Measurements from ENCODE around the gene EEF2K.

Gene EEF2K

DNA sequence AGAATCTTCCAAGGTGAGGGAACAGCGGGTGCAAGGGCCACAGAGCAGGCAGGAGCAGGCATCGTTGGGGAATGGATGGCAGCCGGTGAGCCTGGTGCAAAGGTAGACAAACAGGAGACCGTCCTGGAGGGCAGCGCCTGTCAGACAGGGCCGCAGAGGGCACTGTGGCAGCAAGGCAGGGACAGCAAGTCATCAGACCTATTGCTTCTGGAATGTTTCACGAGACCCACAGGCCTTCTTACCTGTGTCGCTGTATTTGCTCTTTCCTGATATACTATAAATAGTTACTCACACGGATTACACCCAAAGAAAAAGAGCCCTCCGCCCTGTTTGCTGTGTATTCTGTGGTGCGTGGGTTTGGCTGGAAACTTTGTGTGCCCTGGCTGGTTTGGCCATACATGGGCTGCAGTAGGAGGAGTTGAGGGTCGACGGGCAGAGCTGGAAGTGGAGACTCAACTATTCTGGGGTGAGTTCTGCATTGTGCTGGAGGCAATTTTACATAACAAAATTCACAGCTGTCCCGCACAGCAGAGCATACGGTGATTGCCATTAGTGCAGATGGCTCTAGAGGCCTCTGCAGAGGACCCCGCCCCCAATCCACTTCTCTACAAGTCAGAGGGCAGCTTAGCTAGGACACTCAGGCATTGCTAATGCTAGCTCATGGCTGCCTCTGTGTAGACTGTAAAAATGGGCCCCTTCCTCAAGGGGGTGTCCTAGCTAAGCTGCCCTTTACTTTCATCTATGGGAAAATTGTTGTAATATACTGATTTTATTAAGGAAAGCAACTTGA lies 72.6 kb downstream of the EEF2K start:
- peak; percentile 90 for DNase-seq
- TF ChIP-seq, protein P1, sequence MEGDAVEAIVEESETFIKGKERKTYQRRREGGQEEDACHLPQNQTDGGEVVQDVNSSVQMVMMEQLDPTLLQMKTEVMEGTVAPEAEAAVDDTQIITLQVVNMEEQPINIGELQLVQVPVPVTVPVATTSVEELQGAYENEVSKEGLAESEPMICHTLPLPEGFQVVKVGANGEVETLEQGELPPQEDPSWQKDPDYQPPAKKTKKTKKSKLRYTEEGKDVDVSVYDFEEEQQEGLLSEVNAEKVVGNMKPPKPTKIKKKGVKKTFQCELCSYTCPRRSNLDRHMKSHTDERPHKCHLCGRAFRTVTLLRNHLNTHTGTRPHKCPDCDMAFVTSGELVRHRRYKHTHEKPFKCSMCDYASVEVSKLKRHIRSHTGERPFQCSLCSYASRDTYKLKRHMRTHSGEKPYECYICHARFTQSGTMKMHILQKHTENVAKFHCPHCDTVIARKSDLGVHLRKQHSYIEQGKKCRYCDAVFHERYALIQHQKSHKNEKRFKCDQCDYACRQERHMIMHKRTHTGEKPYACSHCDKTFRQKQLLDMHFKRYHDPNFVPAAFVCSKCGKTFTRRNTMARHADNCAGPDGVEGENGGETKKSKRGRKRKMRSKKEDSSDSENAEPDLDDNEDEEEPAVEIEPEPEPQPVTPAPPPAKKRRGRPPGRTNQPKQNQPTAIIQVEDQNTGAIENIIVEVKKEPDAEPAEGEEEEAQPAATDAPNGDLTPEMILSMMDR (IDR thresholded peaks at IDR 0.05; ENCODE audit: low read depth, low read length): 0 out of 2 replicates have a peak, but pooled peaks have one; percentile 23
- Histone ChIP-seq H3K9me3 (ENCODE audit: severe bottlenecking) (no peaks in the 10 kb centered on the region), H3K36me3 (peaks cover 92% of the 10 kb centered on the region), H3K4me3 (ENCODE audit: low read depth, low read length) (no peak overlapping the region), H3K27me3 (ENCODE audit: insufficient read depth, low read depth, severe bottlenecking) (no peaks in the 10 kb centered on the region), H3K27ac (peak overlapping the region; percentile 78)

DNA sequence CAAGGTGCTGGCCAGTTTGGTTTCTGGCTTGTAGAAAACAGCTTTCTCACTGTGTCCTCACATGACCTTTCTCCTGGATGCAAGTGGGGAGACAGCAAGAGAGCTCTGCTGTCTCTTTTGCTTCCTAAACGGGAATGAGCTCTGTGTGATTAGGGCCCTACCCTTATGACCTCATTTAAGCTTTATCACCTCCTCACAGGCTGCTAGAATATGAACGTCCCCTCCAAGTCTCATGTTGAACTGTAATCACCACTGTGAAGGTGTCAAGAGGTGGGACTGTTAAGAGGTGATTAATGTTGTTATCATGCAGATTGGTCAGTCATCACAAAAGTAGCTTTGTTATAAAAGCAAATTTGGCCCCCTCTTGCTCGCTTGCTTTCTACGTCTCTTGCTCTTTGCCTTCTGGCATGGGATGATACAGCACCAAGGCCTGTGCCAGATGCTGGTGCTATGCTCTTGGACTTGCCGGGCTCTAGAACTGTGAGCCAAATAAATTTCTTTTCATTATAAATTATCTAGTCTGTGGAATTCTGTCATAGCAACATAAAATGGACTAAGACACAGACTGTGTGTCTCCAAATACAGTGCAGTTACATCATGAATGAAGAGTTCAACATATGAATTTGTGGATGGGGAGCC lies 76.3 kb downstream of the EEF2K start:
- TF ChIP-seq, protein P1 (IDR thresholded peaks at IDR 0.05; ENCODE audit: low read depth, low read length): no peak
- H3K27me3 ChIP-seq (ENCODE audit: insufficient read depth, low read depth, severe bottlenecking): no peaks in the 10 kb centered on the region
- no peak for DNase-seq
- no peak overlapping the region for H3K27ac ChIP-seq
- peaks cover 84% of the 10 kb centered on the region for H3K36me3 ChIP-seq
- no peak overlapping the region for H3K4me3 ChIP-seq (ENCODE audit: low read depth, low read length)
- no peaks in the 10 kb centered on the region for H3K9me3 ChIP-seq (ENCODE audit: severe bottlenecking)

DNA sequence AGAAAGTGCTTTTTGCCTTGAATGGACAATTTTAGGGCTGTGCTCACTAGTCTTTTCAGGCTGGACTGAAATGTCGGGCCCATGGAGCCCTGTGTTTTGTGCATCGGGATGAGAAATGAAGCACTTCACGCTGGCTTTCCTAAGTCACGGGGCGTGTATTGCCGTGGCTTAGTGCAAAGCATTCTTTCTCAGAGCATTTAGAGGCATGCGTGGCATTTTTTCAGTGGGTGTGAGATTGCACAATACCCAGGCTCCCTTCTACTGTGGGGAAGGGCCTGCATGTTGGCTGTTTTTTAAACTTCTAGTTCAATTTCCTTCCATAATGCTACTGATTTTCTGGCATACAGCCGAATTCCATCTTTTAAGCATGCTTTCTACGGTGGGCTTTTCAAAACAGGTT lies 78.6 kb downstream of the EEF2K start:
- H3K9me3 ChIP-seq (ENCODE audit: severe bottlenecking): no peaks in the 10 kb centered on the region
- H3K27me3 ChIP-seq (ENCODE audit: insufficient read depth, low read depth, severe bottlenecking): no peaks in the 10 kb centered on the region
- TF ChIP-seq, protein P1 (IDR thresholded peaks at IDR 0.05; ENCODE audit: low read depth, low read length): no peak
- DNase-seq: no peak
- no peak overlapping the region for H3K4me3 ChIP-seq (ENCODE audit: low read depth, low read length)
- peaks cover 65% of the 10 kb centered on the region for H3K36me3 ChIP-seq
- no peak overlapping the region for H3K27ac ChIP-seq

DNA sequence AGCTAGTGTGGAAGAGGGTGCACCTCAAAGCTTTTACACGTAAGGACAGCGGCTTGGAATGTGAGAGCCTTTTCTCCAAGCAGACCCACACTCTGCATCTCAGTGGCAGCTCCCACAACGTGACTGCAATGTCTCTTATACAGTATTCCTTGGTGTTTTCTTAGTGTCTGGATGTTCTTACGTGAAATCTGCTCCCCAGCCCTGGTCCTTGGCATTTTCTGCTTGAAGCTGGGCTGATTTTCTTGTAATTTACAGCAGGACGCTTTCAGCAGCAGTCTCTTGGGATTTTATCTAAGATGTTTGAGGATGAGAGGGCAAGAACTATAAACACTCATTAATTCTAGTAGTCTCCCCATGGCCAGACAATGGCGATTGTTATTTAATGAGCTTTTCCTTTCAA lies 79.0 kb downstream of the EEF2K start:
- Histone ChIP-seq H3K36me3 (peaks cover 60% of the 10 kb centered on the region), H3K4me3 (ENCODE audit: low read depth, low read length) (no peak overlapping the region), H3K27ac (no peak overlapping the region), H3K27me3 (ENCODE audit: insufficient read depth, low read depth, severe bottlenecking) (no peaks in the 10 kb centered on the region), H3K9me3 (ENCODE audit: severe bottlenecking) (no peaks in the 10 kb centered on the region)
- TF ChIP-seq, protein P1 (IDR thresholded peaks at IDR 0.05; ENCODE audit: low read depth, low read length): no peak
- no peak for DNase-seq

DNA sequence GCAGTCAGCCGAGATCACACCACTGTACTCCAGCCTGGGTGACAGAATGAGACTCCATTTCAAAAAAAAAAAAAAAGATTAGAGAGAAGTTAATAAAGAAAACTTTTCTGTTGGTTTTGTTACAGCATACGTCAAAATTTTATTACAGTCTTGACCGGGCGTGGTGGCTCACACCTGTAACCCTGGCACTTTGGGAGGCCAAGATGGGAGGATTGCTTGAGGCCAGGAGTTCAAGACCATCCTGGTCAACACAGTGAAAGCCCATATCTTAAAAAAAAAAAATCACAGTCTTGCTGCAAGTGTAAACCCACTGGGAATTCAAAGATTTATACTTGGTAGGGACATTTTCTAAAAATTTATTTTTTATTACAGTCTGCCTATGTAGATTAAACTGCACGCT lies 84.9 kb downstream of the EEF2K start:
- no peaks in the 10 kb centered on the region for H3K9me3 ChIP-seq (ENCODE audit: severe bottlenecking)
- peaks cover 5% of the 10 kb centered on the region for H3K36me3 ChIP-seq
- no peak for DNase-seq
- TF ChIP-seq, protein P1 (IDR thresholded peaks at IDR 0.05; ENCODE audit: low read depth, low read length): no peak
- no peak overlapping the region for H3K27ac ChIP-seq
- H3K4me3 ChIP-seq (ENCODE audit: low read depth, low read length): no peak overlapping the region
- H3K27me3 ChIP-seq (ENCODE audit: insufficient read depth, low read depth, severe bottlenecking): no peaks in the 10 kb centered on the region

Data from WERI-Rb-1 (cell line).